IPS-NIHi7 (cell line): ENCODE results near the gene LAMB1.
"Not testable (repeated sequence)": the region's sequence is repeated elsewhere in the genome, so short reads cannot be mapped to it uniquely, and the experiment has no call there.

ENCODE experiments used
- DNase-seq: peaks from one replicate; pipeline ENCODE4 v3.0.0; 2012; ENCODE audit warnings: mixed read lengths; ENCODE audit errors: extremely low spot score

The LAMB1 gene

GRCh38 chr7:108002726-108003598 lies at the start of gene LAMB1:
Gene LAMB1, minus strand, starts transcription at chr7:108003161. Its CDS starts 276 bp downstream, at chr7:108002885.
- DNase-seq, result peak; percentile 85

GRCh38 chr7:108051454-108051853 lies 48.5 kb upstream of the LAMB1 start:
- no peak for DNase-seq

DNA sequence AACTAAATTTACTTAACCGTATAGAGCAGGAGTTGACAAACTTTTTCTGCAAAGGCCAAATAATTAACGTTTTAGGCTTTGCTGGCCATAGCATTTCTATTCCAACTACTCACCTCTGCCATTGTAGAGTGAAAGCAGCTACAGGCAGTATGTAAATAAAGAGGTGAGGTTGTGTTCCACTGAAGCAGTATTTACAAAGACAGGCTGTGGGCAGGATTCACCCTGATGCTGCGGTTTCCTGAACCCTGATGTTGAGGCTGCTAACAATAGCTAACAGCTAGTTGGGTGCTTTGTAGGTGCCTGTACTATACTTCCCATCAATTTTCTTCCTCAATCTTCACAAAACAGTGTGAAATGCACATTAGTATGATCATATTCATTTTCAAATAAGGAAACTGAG lies 47.0 kb upstream of the LAMB1 start:
- DNase-seq, result no peak

- no peak for DNase-seq
These were observed 45.5 kb upstream of the LAMB1 start for GRCh38 chr7:108048422-108048821.

GRCh38 chr7:108046952-108047506 lies 44.1 kb upstream of the LAMB1 start:
- no peak for DNase-seq

DNA sequence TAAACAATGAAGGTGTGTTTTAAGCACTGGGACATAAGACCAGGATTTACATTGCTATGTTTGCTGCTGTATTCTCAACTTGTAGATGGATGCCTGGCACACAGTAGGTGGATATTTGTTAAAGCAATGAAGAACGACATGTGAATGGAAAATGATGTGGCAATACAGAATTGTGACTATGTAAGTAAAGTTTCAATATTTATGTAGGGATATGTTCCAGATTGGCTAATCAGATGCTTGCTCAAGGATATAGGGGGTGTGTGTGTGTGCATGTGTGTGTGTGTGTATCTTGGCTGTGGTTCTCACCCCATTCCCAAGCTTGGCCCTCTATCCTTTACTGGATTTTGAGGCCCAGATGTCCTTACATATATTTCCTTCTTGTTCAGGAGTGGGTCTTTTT lies 42.7 kb upstream of the LAMB1 start:
- DNase-seq, result no peak

DNA sequence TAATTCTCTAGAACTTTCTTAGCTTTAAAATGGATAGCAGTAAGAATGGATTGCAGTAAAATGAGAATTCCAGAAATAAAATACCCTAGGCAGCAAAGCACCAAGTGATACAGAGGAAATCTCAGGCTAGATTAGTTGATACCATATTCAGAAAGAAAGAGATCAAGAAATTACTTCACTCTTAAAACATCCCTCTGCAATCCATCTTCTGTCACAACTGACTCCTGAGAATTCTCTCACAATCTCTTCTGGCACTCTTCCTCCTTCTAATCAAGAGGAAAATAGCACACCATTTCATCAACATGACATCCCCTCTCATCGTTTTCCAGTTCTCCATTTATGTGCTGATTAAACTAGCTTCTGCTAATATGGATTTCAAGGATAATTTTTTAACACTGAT lies 42.2 kb upstream of the LAMB1 start:
- DNase-seq, result no peak

DNA sequence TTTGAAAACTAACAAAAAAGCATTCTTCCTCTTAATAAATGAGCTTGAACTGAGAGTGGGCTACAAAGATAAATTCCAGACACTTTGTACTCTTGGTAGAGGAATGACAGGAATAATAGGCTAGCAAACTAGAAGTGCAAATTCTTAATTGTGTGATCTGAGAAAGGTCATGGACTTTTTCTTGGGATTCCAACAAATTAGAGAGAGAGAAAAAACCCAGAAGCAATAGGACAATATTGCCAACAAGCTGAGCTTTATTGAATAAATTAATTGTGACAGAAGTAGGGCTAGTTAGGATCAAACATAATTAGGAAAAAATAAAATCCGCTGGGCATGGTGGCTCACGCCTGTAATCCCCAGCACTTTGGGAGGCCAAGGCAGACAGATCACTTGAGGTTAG lies 41.4 kb upstream of the LAMB1 start:
- DNase-seq, result no peak

GRCh38 chr7:108038986-108039385 lies 36.0 kb upstream of the LAMB1 start:
- no peak for DNase-seq

DNA sequence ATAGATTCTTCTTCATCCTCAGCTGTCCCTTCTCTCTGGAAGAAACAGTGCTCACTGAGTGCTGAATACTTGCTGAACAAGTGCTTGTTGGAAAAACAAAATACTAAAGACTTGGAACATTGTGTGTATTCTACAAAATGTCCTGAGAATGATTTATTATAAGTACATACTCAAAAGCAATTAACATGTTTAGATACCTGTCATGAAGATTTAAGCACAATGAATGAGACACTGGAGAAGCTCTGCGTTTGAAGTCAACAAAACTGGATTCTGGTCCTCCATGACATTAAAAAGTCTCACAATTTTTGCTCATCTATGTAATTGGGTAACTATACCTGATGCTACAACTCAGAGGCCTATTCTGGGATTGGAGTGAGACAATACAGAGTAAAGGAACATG lies 34.8 kb upstream of the LAMB1 start:
- DNase-seq, result no peak

- DNase-seq, result no peak
These were observed 34.2 kb upstream of the LAMB1 start for GRCh38 chr7:108037140-108037539.

DNA sequence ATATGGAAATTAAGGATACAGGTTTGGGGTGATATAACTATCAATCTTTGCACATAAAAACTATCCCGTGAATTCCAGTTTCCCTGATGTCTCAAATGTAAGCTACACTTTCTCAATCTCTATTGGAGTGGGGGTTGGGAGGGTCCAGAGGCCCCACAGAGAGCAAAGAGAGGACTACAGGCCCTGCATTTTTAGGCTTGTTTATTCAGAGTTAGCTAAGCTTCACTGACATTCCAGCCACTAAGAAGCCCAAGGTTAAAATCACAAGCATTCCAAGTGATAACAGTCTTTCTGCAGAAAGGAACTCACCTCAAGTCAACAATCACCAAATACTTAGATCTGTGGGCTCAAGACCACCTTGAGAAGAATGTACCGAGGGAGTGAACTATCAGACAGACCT lies 31.6 kb upstream of the LAMB1 start:
- peak; percentile 50 for DNase-seq

GRCh38 chr7:108033776-108034497 lies 31.0 kb upstream of the LAMB1 start:
- no peak for DNase-seq

DNA sequence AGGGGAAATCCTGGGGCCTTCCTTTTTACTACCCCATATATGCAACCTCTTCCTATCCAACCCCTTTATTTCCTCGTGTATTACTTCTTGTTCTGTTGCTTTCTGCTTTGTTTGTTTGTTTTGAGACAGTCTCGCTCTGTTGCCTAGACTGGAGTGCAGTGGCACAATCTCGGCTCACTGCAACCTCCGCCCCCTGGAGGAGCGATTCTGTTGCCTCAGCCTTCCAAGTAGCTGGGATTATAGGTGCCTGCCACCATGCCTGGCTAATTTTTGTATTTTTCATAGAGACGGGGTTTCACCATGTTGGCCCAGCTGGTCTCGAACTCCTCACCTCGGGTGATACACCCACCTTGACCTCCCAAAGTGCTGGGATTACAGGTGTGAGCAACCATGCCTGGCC lies 30.3 kb upstream of the LAMB1 start:
- DNase-seq, result not testable (repeated sequence)

- no peak for DNase-seq
These were observed 27.6 kb upstream of the LAMB1 start for GRCh38 chr7:108030516-108030915.

DNA sequence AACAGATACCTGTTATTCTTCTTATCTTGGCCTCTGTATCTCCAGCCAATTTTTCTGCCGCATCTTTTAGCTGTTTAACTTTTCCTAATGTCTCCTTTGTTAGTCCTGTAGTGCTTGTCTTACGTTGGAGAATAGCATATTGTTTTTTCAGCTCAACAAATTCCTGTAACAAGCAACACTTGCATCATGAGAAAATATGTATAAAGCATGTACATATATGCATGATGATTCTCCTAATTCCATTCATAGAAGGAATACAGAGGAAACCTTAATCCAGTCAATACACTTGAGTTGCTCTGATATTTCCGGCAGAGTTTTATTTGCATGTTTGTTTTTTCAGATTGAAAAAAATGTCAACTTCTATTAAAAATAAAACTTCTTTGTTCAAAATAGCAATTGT lies 26.1 kb upstream of the LAMB1 start:
- DNase-seq, result no peak

- DNase-seq, result no peak
These were observed 25.1 kb upstream of the LAMB1 start for GRCh38 chr7:108028111-108028510.

DNA sequence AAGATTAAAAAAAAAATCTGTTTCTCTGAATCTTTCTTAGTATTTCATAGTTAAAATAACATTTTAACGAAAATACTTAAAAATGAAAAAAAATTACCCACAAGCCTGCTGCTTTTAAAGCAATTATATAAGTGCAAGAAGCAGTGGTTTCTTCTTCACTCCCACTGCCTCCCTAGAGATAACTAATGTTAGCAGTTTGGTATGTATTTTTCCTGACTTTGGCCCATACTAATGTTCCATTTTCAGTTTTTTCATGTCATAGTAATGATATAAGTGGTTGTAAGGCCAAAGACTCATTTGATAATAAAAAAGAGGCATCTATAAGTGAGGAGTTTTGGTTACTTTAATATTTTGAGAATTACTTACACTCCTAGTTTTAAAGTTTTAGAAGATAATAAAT lies 24.3 kb upstream of the LAMB1 start:
- no peak for DNase-seq

DNA sequence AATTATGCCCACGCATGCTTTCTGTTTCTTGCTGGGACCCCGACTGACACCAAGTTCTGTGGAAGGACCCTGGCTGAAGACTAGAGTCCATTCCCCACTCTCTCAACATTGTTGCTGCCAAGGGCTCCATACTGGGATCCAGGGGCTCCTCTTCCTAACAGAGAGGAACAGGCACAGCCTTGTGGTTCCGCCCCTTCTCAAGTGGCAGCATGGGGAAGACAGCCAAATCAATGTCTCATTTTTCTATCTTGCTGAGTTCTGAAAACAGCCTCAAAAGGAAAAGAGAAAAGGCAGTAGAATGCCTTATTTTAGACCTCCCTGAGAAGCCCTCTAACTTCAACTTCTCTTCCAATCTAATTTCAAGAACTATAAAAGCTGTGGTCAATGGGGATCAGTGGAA lies 23.7 kb upstream of the LAMB1 start:
- no peak for DNase-seq

GRCh38 chr7:108026116-108026515 lies 23.2 kb upstream of the LAMB1 start:
- DNase-seq, result no peak

- DNase-seq, result no peak
These were observed 21.6 kb upstream of the LAMB1 start for GRCh38 chr7:108024538-108024937.

DNA sequence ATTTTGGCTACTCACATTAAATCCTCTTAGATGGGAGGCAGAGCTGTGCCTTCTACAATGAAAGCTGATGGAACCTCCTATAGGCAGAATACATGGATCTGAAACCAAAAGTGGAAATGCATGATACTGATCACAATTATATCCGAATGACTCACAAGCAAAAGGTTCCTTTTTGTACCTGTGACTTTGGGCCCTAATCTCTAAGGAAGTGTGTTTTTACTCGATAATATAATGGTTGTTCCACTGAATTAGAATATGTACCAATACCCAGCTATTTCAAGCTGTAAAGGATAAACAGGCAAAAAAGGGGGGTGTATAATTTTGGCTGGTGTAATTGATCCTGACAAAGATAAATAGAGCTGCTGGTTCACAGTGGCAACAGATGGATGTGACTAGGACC lies 17.6 kb upstream of the LAMB1 start:
- no peak for DNase-seq

GRCh38 chr7:108018668-108019067 lies 15.7 kb upstream of the LAMB1 start:
- DNase-seq, result no peak
